ENCODE results near the gene DNAH2. TPM values are rescaled to one million over a fixed set of nuclear protein-coding genes. Genes with fewer than 3 reads are reported as not detected.

DNAH2 gene
- total and polyA plus RNA-seq, 4 donors, result 1.5 to 14.0 (median 7.6) TPM

- H3K27ac ChIP-seq (ENCODE audit: low read depth in 1 of 2, low read length in 1 of 2), result no peak overlapping the region
- H3K4me1 ChIP-seq (ENCODE audit: control insufficient read depth in 5 of 5, insufficient read depth in 5 of 5, low read length in 5 of 5), result peaks cover 0 to 3% (median 0%) of the 10 kb centered on the region in 5 donors
- TF ChIP-seq CTCF (IDR thresholded peaks at IDR 0.05; ENCODE audit: control extremely low read depth, extremely low read depth), result no peak
- ATAC-seq (ENCODE audit: insufficient read depth, low FRiP score) (no peak), DNase-seq (no peak)
- H3K9ac ChIP-seq (ENCODE audit: insufficient read depth in 1 of 2, low read length in 2 of 2), result no peak overlapping the region
- H3K36me3 ChIP-seq (ENCODE audit: control insufficient read depth in 4 of 4, insufficient read depth in 4 of 4, low read length in 4 of 4), result no peaks in the 10 kb centered on the region
- 81 to 96% methylated on average over 9 of the region's 9 CpGs for WGBS, 2 donors
- H3K9me3 ChIP-seq (ENCODE audit: control insufficient read depth in 4 of 4, insufficient read depth in 3 of 4, low read length in 3 of 4), result no peaks in the 10 kb centered on the region
- no peak overlapping the region for H3K4me3 ChIP-seq
- H3K27me3 ChIP-seq (ENCODE audit: control insufficient read depth in 3 of 3, insufficient read depth in 3 of 3, low read length in 2 of 3), result no peaks in the 10 kb centered on the region
Observed at GRCh38 chr17:7789131-7789530, 71.6 kb downstream of the DNAH2 start.

GRCh38 chr17:7790150-7790549 is 72.6 kb downstream of the DNAH2 start:
- H3K27me3 ChIP-seq (ENCODE audit: control insufficient read depth in 3 of 3, insufficient read depth in 3 of 3, low read length in 2 of 3), result no peaks in the 10 kb centered on the region
- peaks cover 0 to 3% (median 0%) of the 10 kb centered on the region in 5 donors for H3K4me1 ChIP-seq (ENCODE audit: control insufficient read depth in 5 of 5, insufficient read depth in 5 of 5, low read length in 5 of 5)
- H3K9me3 ChIP-seq (ENCODE audit: control insufficient read depth in 4 of 4, insufficient read depth in 3 of 4, low read length in 3 of 4), result no peaks in the 10 kb centered on the region
- DNase-seq (no peak), ATAC-seq (ENCODE audit: insufficient read depth, low FRiP score) (no peak)
- no peaks in the 10 kb centered on the region for H3K36me3 ChIP-seq (ENCODE audit: control insufficient read depth in 4 of 4, insufficient read depth in 4 of 4, low read length in 4 of 4)
- H3K27ac ChIP-seq (ENCODE audit: low read depth in 1 of 2, low read length in 1 of 2), result no peak overlapping the region
- H3K4me3 ChIP-seq, result no peak overlapping the region
- 93% methylated on average over 5 of the region's 5 CpGs for WGBS, 2 donors
- TF ChIP-seq CTCF (IDR thresholded peaks at IDR 0.05; ENCODE audit: control extremely low read depth, extremely low read depth), result no peak
- no peak overlapping the region for H3K9ac ChIP-seq (ENCODE audit: insufficient read depth in 1 of 2, low read length in 2 of 2)

GRCh38 chr17:7792611-7793010 is 75.1 kb downstream of the DNAH2 start:
- no peaks in the 10 kb centered on the region for H3K9me3 ChIP-seq (ENCODE audit: control insufficient read depth in 4 of 4, insufficient read depth in 3 of 4, low read length in 3 of 4)

More at GRCh38 chr17:7792611-7793010, 75.1 kb downstream of the DNAH2 start:
- 91 to 94% methylated on average over 16 to 17 of the region's 17 CpGs for WGBS, 2 donors
- Histone ChIP-seq H3K27ac (ENCODE audit: low read depth in 1 of 2, low read length in 1 of 2) (no peak overlapping the region), H3K36me3 (ENCODE audit: control insufficient read depth in 4 of 4, insufficient read depth in 4 of 4, low read length in 4 of 4) (no peaks in the 10 kb centered on the region), H3K4me1 (ENCODE audit: control insufficient read depth in 5 of 5, insufficient read depth in 5 of 5, low read length in 5 of 5) (peaks cover 0 to 3% (median 0%) of the 10 kb centered on the region in 5 donors), H3K4me3 (no peak overlapping the region), H3K9ac (ENCODE audit: insufficient read depth in 1 of 2, low read length in 2 of 2) (no peak overlapping the region), H3K27me3 (ENCODE audit: control insufficient read depth in 3 of 3, insufficient read depth in 3 of 3, low read length in 2 of 3) (no peaks in the 10 kb centered on the region)
- DNase-seq (no peak), ATAC-seq (ENCODE audit: insufficient read depth, low FRiP score) (no peak)
- TF ChIP-seq CTCF (IDR thresholded peaks at IDR 0.05; ENCODE audit: control extremely low read depth, extremely low read depth), result no peak

All from lung (tissue), 12 donors.